Hematopoietic multipotent progenitor cell (in vitro differentiated cells): ENCODE results near the gene IMPG2. TPM values are rescaled to one million over a fixed set of nuclear protein-coding genes. Genes with fewer than 3 reads are reported as not detected.

Experiments used
- DNase-seq, 3 donors: peaks; one replicate each; pipeline ENCODE4 v3.0.0-alpha.2; 2011 to 2015; ENCODE audit warnings: low read depth in 2 of 3, low spot score in 2 of 3
- total RNA-seq: library from RNA; depleted of rRNA; stranded (reverse); fragments of >200 nt; gene quantifications from one replicate; pipeline ENCODE4 v1.2.3, GENCODE V29; 2012

IMPG2 gene
- total RNA-seq, 1 donor: 0.27 TPM

DNA sequence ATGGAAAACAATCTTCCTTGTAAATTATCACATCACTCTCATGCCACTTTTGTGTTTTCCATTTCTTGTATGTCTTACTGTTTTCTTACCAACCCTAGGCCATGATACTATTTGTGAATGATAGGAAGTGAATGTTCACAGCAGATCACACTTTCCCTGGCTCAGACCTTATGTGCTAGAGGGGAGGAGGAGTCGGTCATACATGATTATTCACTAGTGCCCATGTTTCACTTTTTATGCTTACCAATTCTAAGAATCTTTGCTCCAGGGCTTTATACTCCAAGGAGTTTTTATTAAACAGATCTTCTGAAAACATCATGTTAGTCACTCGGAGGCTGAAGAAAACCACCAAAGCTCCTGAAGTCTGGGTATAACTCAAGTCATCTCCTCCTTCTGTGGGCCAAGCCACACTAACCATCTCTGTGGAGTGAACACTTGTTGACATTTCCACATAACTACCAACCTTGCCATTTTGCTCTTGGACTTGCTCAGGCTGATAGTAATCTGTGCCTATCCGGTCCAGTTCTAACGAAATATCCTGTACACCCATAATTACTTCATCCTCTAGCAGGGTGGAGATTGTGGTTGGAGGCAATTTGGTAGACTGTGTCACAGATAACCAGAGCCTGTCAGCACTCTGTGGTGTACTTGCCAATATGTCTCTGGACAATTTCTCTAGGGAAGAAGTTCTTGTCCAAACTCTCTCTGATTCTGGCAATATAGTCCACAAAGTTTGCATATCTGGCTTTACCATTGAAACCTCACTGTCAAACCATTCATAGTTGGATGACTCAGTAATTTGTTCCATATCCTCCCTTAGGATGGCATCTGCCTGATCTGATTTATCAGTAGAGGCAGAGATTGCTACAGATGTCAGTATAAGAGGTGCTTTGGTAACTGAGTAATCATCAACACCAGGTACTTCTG, 76.8 kb downstream of the IMPG2 start:
- DNase-seq: no peak

DNA sequence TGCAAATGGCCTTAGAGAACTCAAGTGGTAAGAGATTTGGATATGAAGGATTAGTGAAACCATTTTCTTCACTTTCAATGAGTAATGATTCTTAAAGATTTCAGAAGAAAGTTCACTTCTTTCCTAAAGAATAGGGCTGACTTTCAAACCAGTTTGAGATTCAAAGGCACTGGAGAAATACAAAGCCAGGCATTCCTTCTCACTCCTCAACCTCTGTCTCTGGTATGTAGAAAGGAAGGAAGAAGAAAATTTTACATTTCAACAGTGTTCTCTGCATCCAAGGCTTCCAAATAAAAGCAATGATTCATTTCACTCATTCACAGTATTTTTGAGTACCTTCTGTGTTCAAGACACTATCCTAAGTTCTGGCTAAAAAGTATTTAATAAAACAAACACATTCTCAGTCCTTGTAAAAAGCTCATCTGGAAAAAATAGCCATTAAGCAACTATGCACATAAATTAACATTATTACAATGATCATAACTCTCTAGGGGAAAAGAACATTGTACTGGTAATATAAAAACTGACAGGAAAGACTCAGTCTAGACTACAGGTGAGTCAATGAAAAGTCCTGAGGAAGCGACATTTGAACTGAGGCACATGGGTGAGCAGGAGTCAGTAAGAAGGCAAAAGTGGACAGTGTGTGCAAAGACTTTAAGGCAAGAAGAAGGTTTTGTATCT, 79.5 kb downstream of the IMPG2 start:
- no peak for DNase-seq

DNA sequence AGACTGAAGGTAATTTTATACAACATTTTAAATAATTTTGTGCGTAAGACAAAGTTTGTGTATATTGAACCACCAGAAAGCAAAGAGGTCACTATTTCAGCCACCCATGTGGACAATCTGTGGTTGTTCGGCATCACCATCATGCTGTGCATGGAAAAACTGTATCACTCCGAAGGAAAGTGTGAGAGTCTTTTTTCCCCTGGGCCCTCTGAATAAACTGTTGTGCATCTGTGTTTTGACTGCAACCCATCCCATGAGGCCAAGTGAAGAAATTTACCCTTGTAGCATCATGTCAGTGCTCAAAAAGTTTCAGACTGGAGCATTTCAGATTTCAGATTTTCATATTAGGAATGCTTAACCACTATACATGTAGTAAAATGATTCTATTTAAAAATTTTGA, 85.3 kb downstream of the IMPG2 start:
- DNase-seq: no peak

DNA sequence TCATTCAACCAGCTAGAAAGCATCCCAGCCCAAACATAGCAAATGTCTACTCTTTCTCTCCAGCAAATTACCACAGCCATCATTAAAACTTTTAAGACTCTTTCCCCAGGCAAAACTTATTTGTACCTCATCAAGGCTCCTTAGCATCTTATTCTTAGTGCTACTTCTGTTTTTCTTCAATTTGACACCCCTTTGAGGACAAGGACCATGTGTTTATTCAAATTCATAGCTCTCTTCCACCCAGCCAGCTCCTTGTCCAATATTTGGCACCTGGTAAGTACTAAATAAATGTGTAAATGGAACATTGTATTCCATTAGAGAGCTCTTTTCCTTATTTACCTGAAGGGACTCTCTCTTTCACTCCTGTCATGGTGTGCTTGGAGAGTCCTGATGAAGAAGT, 89.8 kb downstream of the IMPG2 start:
- DNase-seq: no peak

DNA sequence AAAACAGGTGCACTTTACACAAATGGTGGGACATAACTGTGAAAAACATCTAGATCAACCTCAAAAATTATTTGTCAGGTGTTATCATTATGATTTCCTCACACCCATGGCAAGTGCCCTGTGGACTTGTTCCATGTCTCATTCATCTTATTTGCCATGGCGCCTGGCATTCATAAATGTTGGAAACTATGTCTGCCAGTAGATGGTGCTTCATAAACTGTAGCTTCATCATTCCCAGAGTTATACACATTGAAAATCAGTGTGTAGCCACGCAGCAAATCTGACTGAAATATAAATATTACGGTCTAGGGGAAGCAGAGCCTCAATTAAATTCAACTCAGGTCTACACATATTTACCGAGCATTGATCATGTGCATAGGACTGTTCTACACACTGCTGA, 90.7 kb downstream of the IMPG2 start:
- DNase-seq: no peak

DNA sequence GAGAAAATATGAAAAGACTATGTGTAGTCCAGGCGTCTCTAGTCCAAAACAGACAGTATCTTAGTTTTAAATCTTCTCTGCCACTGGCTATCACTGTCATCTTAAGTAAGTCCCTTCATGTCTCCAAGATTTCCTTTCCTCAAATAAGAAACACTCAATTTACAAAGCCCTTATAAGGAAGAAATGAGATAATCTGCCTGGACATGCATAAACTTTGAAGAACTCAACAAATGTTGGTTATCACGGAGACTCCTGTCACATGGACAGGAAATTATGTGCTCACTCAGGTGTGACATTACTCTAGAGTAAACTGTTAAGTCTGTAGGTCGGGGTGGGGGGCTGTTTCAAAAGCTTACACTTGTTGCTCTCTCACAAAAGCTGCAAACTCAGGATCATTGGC, 91.9 kb downstream of the IMPG2 start:
- DNase-seq: no peak

DNA sequence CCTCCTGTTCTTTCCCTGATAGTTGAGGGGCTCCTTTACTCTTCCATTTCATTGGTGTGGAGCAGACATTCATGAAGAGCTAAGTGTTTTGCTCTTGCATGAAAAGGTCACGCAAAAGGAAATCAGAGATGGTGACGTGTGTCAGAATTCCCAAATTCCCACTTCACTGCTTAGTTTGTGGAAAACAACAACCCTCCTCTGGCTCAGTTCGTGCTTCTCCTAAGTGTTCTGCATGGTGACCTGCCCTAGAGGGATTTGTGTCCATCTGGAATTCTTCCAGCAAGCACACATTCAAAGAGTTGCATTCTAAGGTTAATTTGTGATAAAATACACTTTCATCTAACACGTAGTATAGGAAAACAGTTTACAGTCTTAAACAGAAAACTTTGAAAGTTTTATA, 95.6 kb downstream of the IMPG2 start:
- DNase-seq: no peak

DNA sequence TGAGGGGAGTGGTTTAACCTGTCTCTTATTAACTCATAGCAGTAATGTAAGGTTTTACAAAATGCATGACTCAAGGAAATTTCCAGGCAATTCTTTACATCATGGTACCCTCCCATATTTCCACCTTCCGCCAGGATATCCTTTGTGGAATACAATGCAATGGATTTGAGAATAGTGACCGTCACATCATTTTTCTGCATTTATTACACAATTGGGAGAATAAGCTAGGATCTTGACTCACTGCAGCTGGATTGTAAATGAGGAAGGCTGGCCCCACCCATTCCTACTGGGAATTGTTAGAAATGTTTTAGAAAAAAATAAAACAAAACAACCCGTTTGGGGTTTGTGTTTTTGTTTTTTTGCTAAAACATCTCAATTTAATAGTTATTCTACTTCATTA, 97.4 kb downstream of the IMPG2 start:
- DNase-seq: no peak

DNA sequence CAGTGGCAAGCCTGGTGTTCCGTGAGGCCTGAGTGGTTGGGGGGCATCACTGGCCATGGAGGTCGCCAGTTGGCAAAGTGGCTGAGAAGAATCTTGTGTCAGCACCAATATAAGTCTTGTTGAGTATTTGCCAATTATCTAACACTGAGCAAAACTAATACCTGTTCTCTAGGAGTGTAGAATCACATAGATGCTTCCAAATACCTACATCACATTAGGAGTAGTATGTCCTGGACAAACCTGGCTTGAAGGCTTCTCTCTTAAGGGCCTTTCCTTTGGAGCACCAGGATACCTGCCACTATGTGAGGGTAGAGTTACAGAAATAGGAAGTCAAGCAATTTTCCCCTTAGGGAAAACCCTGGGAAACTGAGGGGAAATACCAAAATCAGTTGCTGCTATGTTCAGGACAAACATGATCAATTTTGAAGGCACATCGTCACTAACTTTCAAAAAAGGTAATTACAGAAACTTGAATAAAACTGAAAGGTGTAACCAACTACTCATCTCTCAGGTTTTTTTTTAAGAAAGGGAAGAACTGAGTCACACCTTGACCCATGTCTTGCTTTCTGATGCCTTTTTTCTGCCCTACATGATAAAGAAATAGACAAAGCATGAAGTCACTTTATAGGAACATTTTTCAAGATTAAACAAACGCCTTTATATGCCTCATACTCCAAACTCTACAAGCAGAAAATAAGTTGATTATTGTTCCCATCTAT, 100.4 kb downstream of the IMPG2 start:
- DNase-seq: no peak

DNA sequence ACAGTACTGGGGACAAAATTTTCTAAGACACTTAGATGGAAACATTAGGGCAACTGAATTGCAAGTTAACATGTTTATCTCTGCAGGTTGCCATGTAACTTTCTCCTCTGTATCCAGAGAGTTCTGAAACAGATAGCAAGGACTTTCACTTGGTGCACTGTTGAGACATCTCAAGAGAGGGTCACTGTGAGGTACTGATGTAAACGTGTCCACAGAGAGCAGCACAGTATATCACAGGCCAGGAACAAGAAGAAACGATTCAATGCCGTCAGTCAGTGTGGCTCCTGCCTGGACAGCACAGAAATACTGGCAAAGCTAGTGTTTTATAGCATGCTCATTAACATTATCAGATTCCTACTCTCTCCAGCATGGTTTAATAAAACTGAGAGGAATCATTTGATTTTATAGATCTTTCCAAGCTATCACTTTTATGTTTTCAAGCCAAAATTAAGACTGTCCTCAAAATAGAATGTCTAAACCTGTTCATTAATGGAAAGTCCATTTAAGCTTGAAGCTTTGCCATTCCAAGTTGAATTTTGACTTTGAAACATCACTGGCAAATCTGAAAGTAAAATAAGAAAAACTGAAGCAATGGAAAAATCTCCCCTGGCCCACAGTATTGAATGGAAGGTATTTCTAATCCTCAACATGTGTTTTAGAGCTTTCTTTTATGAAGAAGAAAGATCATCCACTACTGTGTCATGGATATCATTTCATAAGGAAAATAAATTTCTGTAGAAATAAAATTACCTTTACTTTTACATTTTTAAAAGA, 102.7 kb downstream of the IMPG2 start:
- DNase-seq: no peak

DNA sequence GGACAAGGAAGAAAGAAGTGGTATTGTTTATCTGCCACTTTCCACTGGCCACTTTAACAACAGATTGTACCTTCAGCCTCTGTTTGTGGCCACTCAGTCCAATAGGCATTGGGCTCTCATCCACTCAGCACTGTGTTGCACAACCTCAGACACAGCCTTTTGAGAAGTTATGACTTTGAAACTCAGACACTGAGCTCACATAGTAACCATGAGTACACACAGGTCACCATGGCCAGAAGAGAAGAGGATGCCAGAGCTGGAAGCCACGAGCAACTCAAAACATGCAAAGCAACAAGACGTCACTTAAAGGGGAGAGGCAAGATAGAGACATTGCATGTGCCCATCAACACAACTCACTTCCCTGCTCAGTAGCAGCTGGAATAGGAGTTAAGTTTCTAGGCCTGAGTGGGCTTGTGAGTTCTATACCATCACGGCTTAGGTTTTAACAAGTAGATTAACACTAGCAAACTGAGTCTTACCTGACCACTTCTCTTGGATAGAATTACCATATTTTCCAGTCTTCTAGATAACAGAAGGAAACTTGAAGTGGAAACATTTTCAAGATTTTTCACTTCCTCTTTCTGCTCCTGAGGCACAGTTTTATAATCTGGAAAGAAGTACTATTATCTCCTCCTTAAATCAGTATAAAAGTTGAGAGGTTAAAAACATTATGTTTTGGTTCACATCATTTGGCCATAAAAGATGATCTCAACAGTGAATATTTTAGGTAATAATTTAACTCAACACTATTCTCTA, 103.5 kb downstream of the IMPG2 start:
- DNase-seq: peak in 1 of 3 donors; percentile 56

DNA sequence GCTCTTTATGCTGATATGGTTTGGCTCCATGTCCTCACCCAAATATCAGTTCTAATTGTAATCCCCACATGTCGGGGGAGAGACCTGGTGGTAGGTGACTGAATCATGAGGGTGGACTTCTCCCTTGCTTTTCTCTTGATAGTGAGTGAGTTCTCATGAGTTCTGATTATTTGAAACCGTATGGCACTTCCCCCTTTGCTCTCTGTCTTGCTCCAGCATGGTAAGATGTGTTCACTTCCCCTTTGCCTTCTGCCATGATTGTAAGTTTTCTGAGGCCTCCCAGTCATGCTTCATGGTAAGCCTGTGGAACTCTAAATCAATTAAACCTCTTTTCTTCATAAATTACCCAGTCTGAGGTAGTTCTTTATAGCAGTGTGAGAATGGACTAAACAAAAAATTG, 107.6 kb downstream of the IMPG2 start:
- DNase-seq: no peak

DNA sequence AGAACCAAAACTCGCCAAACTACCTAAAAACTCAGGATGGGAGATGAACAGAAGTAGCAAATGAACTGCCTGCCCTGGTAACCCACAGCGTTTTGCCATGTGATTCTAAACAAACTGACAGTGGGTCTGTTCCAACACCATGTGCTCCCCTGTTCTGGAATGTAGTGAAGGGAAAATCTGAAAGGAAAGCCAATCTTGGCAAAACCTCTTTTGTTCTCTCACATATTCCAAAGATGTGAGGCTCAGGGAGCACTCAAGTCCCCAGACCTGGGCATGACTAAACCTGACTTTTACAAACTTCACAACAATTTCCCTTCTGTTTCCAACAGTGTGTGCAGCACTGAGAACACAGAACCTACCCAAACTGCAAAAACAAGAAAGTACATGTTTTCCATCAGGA, 116.1 kb downstream of the IMPG2 start:
- no peak for DNase-seq

DNA sequence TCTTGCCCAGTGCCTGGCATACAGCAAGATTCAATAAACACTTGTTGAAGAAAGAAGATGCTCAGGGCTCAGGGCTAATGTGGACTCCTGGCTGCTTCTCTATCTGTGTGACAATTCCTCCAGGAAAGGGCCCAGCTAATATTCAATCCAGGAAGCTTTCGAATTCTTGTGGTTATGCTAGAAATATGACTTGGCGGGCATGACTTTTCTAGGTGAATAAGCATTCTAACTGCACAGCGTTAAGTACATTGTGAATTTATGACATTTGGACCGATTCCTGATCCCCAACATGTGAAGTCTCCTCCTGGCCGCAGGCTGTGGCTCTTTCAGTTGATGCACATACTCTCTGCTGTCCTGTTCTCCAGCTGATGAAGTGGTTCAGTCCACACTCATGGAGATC, 117.0 kb downstream of the IMPG2 start:
- DNase-seq: no peak

DNA sequence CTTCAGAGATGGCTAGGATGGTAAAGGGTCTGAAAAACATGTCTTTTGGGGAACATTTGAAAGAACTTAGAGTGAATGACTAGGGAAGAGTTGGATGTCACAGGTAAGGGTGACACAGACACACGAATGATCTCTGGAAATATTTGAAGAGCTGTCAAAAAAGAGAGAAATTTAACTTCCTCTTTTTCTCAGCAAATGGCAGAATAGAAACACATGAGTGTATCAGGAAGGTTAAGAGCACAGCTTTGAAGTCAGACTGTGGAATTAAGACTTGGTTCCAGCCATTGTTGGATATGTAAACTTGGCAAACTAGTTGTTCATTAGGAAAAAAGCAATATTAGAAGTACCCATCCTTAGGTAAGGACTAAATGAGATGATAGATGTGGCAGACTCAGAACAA, 117.7 kb downstream of the IMPG2 start:
- DNase-seq: peak in 1 of 3 donors; percentile 19

DNA sequence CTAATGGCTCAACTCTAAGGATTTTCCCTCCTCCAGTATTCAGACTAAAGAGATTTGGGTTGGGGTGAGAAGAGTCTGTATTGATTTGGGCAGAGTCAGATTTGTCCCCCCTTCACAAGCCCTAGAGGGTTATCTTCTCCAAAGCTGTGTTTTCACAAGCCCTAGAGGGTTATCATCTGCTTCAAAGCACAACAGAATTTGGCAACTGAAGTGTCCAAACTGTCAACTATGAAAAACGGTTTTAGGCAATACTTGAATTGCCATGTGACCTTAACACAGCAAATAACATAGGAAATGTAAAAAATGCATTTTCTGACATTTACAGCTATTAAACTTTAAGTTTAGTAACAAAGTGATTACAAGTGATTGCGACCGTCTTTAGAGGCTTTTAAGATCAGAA, 119.9 kb downstream of the IMPG2 start:
- peak in 1 of 3 donors; percentile 41 for DNase-seq

DNA sequence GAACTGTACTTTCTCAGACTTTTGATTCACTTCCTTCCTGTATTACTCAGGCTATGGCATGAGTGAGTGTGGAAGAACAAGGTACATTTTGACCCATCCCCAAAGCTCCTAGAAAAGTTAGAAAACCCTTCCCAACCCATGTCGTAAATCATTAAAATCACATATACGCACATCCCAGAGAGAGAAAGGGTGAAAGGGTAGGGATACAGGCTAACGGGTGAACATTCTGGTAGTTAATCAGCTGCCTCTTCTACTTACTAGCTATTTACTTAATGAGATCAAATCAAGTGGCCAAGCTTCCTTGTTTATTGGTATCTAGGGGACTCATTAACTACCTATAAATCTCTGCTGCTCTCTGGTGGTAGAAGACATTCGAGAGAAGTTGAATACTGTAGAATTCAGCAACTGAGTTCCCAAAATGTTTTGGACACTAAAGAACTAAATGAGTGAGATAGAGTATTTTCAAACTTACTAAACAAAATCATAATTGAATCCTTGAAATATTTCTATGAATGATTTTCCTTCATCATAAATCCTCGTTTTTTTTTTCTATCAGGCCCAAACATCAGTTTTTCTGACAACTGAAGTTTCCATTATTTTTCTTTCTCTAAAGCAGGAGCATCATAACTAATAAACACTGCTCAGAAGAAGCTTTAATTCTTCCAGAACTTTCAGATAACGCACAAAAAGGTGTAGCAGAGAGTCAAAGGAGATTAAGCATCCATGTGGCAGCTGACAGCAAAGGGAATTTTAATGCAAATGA, 124.2 kb downstream of the IMPG2 start:
- DNase-seq: peak in 1 of 3 donors; percentile 73

DNA sequence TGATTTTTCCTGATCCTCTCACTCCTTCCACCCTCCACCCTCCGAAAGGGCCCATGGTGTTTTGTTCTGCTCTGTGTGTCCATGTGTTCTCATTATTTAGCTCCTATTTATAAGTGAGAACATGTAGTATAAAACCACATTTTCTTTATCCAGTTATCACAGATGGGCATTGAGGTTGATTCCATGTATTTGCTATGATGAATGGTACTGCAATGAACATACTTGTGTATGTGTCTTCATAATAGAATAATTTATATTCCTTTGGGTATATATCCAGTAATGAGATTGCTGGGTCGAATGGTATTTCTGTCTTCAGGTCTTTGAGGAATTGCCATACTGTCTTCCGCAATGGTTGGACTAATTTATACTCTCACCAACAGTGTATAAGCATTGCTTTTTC, 126.0 kb downstream of the IMPG2 start:
- no peak for DNase-seq

DNA sequence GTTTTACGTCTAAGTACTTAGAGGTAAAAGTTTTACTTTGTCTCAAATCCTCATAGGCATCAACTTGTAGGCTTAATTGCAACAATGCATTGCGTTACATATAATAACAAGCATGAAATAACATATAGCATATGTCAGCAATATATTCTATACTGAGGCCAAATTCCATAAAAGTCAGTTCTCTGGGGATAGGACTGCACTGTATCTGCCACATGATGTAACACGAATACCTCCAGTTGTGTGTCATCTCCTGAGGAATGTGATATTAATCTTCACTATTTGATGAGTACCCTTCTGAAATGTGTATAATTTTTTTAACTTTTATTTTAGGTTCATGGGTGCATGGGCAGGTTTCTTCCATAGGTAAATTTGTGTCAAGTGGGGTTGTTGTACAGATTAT, 126.4 kb downstream of the IMPG2 start:
- DNase-seq: no peak
